K562 (cell line): Measurements from ENCODE around the gene TGM3. TPM values are rescaled to one million over a fixed set of nuclear protein-coding genes. Genes with fewer than 3 reads are reported as not detected.

Source experiments
- ATAC-seq: fragments of 200-7000 bp; cut with Tn5 transposase; 3 replicates; pipeline ENCODE4 v1.9.1; 2020; ENCODE audit warnings: moderate library complexity
- BruUV-seq: library from RNA; stranded (reverse); fragments of 400-500 nt; replicated peaks from 2 replicates; lab custom pipeline; 2021; lab: Mats Ljungman, UMichigan
- CTCF ChIA-PET: fragments of 300-600 bp; formaldehyde crosslinking; extraction: SDS; loops from one replicate; lab custom pipeline; 2021; ENCODE audit warnings: low intra/inter-chr PET ratio; lab: Yijun Ruan, JAX
- POLR2A ChIA-PET: fragments of 300-600, 350-650 bp; sonication (Branson Sonifier 250); formaldehyde crosslinking; extraction: SDS; loops from one replicate; lab custom pipeline; 2021; ENCODE audit warnings: antibody characterized with exemption, inconsistent platforms; lab: Yijun Ruan, JAX
- DNase-seq, 4 experiments: peaks; one replicate each; pipeline versions ENCODE4 v3.0.0 to v3.0.0-alpha.2; 2011 to 2018; ENCODE audit warnings: low spot score in 3 of 4, mixed read lengths in 3 of 4; ENCODE audit errors: extremely low read depth in 1 of 4
- FAIRE-seq: peaks from 2 replicates; lab custom pipeline; 2011; peaks lifted over from hg19 to GRCh38; lab: Jason Lieb, UNC
- H2AFZ ChIP-seq: 2 replicates; pipeline ENCODE4 v1.6.0; 2011; ENCODE audit warnings: low read depth, low read length, control low read depth, inconsistent platforms
- H3K27ac ChIP-seq: fragments of 200-600 bp; 3 replicates; pipeline ENCODE4 v1.8.0; 2011; ENCODE audit warnings: low read depth, mild to moderate bottlenecking, control low read depth, inconsistent platforms, low read length, moderate library complexity, mixed read lengths; ENCODE audit errors: extremely low read depth
- H3K27me3 ChIP-seq, 2 experiments: fragments of 300-600 bp in 1 of 2; 2 replicates in 1 of 2; 3 replicates in 1 of 2; pipeline versions ENCODE4 v1.6.0 to v1.8.0; 2011; ENCODE audit warnings: inconsistent platforms in 2 of 2, low read length in 2 of 2, mild to moderate bottlenecking in 1 of 2, mixed read lengths in 1 of 2, moderate library complexity in 1 of 2; ENCODE audit not compliant: control insufficient read depth in 2 of 2, insufficient read depth in 2 of 2
- H3K36me3 ChIP-seq: fragments of 300-600 bp; 3 replicates; pipeline ENCODE4 v1.8.0; 2011; ENCODE audit warnings: mild to moderate bottlenecking, low read length, inconsistent platforms; ENCODE audit not compliant: control insufficient read depth, insufficient read depth
- H3K4me1 ChIP-seq, 2 experiments: fragments of 200-600 bp in 1 of 2; replicated peaks in 1 of 2; 2 replicates in 1 of 2; 3 replicates in 1 of 2; pipeline versions ENCODE4 v1.5.1 to v1.8.0; 2011; ENCODE audit warnings: inconsistent platforms in 2 of 2, low read length in 2 of 2, mild to moderate bottlenecking in 1 of 2, mixed read lengths in 1 of 2, moderate library complexity in 1 of 2; ENCODE audit not compliant: control insufficient read depth in 2 of 2, insufficient read depth in 2 of 2
- H3K4me2 ChIP-seq: 2 replicates; pipeline ENCODE4 v1.6.1; 2011; ENCODE audit warnings: low read length, control low read depth, inconsistent platforms, mixed read lengths; ENCODE audit not compliant: insufficient read depth
- H3K4me3 ChIP-seq: fragments of 200-600 bp; sonication (generic), shearing (Covaris generic); 2 replicates; pipeline ENCODE4 v1.5.1; 2016; ENCODE audit warnings: control low read depth, inconsistent platforms
- H3K79me2 ChIP-seq: fragments of 200-600 bp; 3 replicates; pipeline ENCODE4 v1.8.0; 2011; ENCODE audit warnings: low read length, inconsistent platforms; ENCODE audit not compliant: control insufficient read depth, insufficient read depth
- H3K9ac ChIP-seq, 2 experiments: 2 replicates each; pipeline versions ENCODE4 v1.6.0 to v1.6.1; 2011; ENCODE audit warnings: low read depth in 2 of 2, low read length in 2 of 2, control low read depth in 1 of 2, inconsistent platforms in 1 of 2, mild to moderate bottlenecking in 1 of 2, mixed read lengths in 1 of 2; ENCODE audit not compliant: insufficient read depth in 1 of 2
- H3K9me1 ChIP-seq: one replicate; pipeline ENCODE4 v1.6.0; 2011; ENCODE audit warnings: inconsistent platforms, mild to moderate bottlenecking, low read length, moderate library complexity; ENCODE audit not compliant: control insufficient read depth, insufficient read depth
- H3K9me3 ChIP-seq: replicated peaks from 2 replicates; pipeline ENCODE4 v1.5.1; 2011; ENCODE audit warnings: low read depth, low read length, inconsistent platforms; ENCODE audit not compliant: control insufficient read depth, insufficient read depth
- H4K20me1 ChIP-seq: replicated peaks from 2 replicates; pipeline ENCODE4 v1.6.1; 2011; ENCODE audit warnings: low read length, inconsistent platforms, mixed read lengths; ENCODE audit not compliant: control insufficient read depth, insufficient read depth
- EZH2 ChIP-seq: IDR thresholded peaks from 2 replicates; pipeline ENCODE4 v1.6.1; 2012; ENCODE audit warnings: low read depth, mild to moderate bottlenecking, inconsistent platforms, low read length, borderline replicate concordance
- FOXJ2 ChIP-seq: fragments of 200-800 bp; sonication (Bioruptor generic); IDR thresholded peaks from 2 replicates; pipeline ENCODE4 v1.6.1; 2016; ENCODE audit warnings: missing genetic modification characterization, missing compliant biosample characterization
- HIVEP1 ChIP-seq: fragments of 250-450 bp; sonication (Bioruptor Pico); IDR thresholded peaks from 2 replicates; pipeline ENCODE4 v1.4.0; 2020; ENCODE audit warnings: mild to moderate bottlenecking
- L3MBTL2 ChIP-seq: fragments of 450-650 bp; IDR thresholded peaks from 2 replicates; pipeline ENCODE4 v1.6.1; 2016; ENCODE audit warnings: mild to moderate bottlenecking, moderate library complexity
- RAD21 ChIP-seq, 2 experiments: fragments of 250-450 bp in 1 of 2; fragments of 450-650 bp in 1 of 2; sonication (Bioruptor Pico) in 1 of 2; formaldehyde crosslinking in 1 of 2; IDR thresholded peaks in 1 of 2; conservative IDR thresholded peaks in 1 of 2; 2 replicates each; pipeline versions ENCODE4 v1.4.0 to v1.8.0; 2020 to 2022; ENCODE audit warnings: mild to moderate bottlenecking in 2 of 2, moderate library complexity in 1 of 2
- REST ChIP-seq, 2 experiments: fragments of 450-650 bp; formaldehyde crosslinking in 1 of 2; IDR thresholded peaks; 2 replicates each; pipeline versions ENCODE4 v1.4.0 to v1.6.1; 2014 to 2020; ENCODE audit warnings: mild to moderate bottlenecking in 2 of 2, borderline replicate concordance in 1 of 2, low read depth in 1 of 2
- SMC3 ChIP-seq: conservative IDR thresholded peaks from 2 replicates; pipeline ENCODE4 v1.6.1; 2011; ENCODE audit warnings: low read depth, low read length, improper control_type of control experiment; ENCODE audit not compliant: insufficient read depth
- ZNF324 ChIP-seq: fragments of 250-450 bp; sonication (Bioruptor Pico); IDR thresholded peaks from 2 replicates; pipeline ENCODE4 v1.4.0; 2020; ENCODE audit warnings: mild to moderate bottlenecking
- WGBS: fragments of 100-300 bp; shearing (Covaris generic); methylation state at CpG from one replicate; pipeline ENCODE4 v1.1.6; 2016; ENCODE audit warnings: low coverage, mixed read lengths; ENCODE audit not compliant: insufficient coverage; ENCODE audit errors: missing lambda C conversion rate; 5-methylcytosine and 5-hydroxymethylcytosine counted together
- in situ Hi-C: fragments of 300-500 bp; cut with MboI; formaldehyde crosslinking; loops from 4 replicates; pipeline ENCODE4 v1.15.0; 2018; ENCODE audit warnings: inconsistent platforms, mixed read lengths
- intact Hi-C: fragments of 100-400 bp; cut with micrococcal nuclease; formaldehyde crosslinking; loops from 2 replicates; pipeline ENCODE4 v1.14.2; 2022
- polyA plus RNA-seq, 8 experiments: library from polyadenylated mRNA; depleted of rRNA in 4 of 8; stranded (reverse) in 5 of 8; unstranded in 3 of 8; fragments of >200 nt; fragmentation: Nextera tagmentation in 2 of 8; fragmentation: Illumina TruSeq in 1 of 8; extraction: Ambion mirVana in 2 of 8; extraction: Trizol in 1 of 8; gene quantifications; 2 replicates each; pipeline versions ENCODE4 v1.2.1 to v1.2.3, GENCODE V29; 2011 to 2014; ENCODE audit warnings: inconsistent platforms in 1 of 8, missing spikeins in 1 of 8
- total RNA-seq, 7 experiments: library from RNA; depleted of rRNA in 6 of 7; stranded (reverse); fragments of >200 nt in 6 of 7; fragmentation: Illumina TruSeq in 2 of 7; extraction: Trizol in 2 of 7; gene quantifications; 2 replicates each; pipeline versions ENCODE4 v1.2.1 to v1.2.3, GENCODE V29; 2011 to 2021; ENCODE audit warnings: low replicate concordance in 1 of 7
- TF ChIP-seq, protein P1 (sequence below): fragments of 450-650 bp; formaldehyde crosslinking; IDR thresholded peaks from 2 replicates; pipeline ENCODE4 v1.4.0; 2022; ENCODE audit warnings: missing genetic modification characterization
- TF ChIP-seq, protein P2 (sequence below), 3 experiments: IDR thresholded peaks in 2 of 3; conservative IDR thresholded peaks in 1 of 3; 2 replicates each; pipeline ENCODE4 v1.5.1; 2011 to 2012; ENCODE audit warnings: low read length in 3 of 3, mild to moderate bottlenecking in 3 of 3, control low read depth in 2 of 3, improper control_type of control experiment in 1 of 3, inconsistent platforms in 1 of 3, low read depth in 1 of 3, mixed read lengths in 1 of 3, moderate library complexity in 1 of 3; ENCODE audit not compliant: insufficient read depth in 2 of 3

The TGM3 gene
- total and polyA plus RNA-seq, 9 of the 15 experiments (the other 6 are each of a cell fraction or from before 2014, with no cell fraction given) = not detected

DNA sequence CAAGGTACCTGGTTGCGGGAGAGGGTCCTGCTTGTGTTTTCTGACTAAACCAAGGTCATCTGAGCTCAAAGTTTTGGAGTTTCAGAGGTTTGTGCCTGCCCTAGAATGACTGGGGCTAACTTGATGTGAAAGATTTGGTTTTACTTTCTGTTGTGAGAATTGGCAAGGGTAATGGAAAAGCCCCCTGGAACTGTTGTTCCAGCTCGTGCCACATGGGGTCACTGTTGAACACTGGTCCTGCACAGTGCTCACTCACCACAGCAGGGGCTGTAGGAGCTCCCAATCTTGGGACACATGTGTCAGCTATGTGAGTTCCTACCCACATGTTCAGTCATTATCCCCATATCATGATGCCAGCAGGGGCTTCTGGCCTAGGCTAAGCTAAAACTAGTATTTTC lies 91.4 kb downstream of the TGM3 start:
- Histone ChIP-seq H3K9ac (no peak overlapping the region), H3K79me2 (no peaks in the 10 kb centered on the region), H3K4me2 (no peak overlapping the region), H3K27me3 (peaks cover 2 to 22% of the 10 kb centered on the region in 2 experiments; a peak in 3 of 5 replicates), H3K36me3 (no peaks in the 10 kb centered on the region), H2AFZ (no peak overlapping the region), H3K4me3 (no peak overlapping the region), H3K27ac (no peak overlapping the region), H3K9me1 (no peaks in the 10 kb centered on the region), H3K4me1 (no peaks in the 10 kb centered on the region), H3K9me3 (no peaks in the 10 kb centered on the region), H4K20me1 (no peaks in the 10 kb centered on the region)
- DNase-seq (peak; percentile 55 to 63 (median 57)), ATAC-seq (peak; percentile 88), FAIRE-seq (peak; percentile 92)
- no TSS peak for BruUV-seq
- in situ Hi-C loops = no loop called here
- intact Hi-C loops = loop anchor here (2.0 kb wide), 1 partner anchor 66 kb away; no protein-coding TSS in a partner anchor
- no CpG with 5 or more reads among the region's 2 CpGs for WGBS
- ChIA-PET CTCF (interaction anchor here (0.5 to 1.3 kb wide), 3 partner anchors 38 to 287 kb away, joined by 3 to 6 read pairs (median 6); no protein-coding TSS in a partner anchor), POLR2A (interaction anchor here (0.6 to 1.5 kb wide), 5 partner anchors 58 to 289 kb away, joined by 3 to 6 read pairs (median 3); partner anchors contain the start of genes NOP56 and SNRPB)
- no peak for TF ChIP-seq EZH2
- TF ChIP-seq, protein P1, sequence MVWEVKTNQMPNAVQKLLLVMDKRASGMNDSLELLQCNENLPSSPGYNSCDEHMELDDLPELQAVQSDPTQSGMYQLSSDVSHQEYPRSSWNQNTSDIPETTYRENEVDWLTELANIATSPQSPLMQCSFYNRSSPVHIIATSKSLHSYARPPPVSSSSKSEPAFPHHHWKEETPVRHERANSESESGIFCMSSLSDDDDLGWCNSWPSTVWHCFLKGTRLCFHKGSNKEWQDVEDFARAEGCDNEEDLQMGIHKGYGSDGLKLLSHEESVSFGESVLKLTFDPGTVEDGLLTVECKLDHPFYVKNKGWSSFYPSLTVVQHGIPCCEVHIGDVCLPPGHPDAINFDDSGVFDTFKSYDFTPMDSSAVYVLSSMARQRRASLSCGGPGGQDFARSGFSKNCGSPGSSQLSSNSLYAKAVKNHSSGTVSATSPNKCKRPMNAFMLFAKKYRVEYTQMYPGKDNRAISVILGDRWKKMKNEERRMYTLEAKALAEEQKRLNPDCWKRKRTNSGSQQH (CRISPR knock-in tag) = no peak
- TF ChIP-seq ZNF324 = no peak
- peak; percentile 45; the same call in 1 of the 2 replicates for TF ChIP-seq REST (IDR thresholded peaks at IDR 0.05; ENCODE audit: borderline replicate concordance)
- TF ChIP-seq REST (CRISPR knock-in tag; IDR thresholded peaks at IDR 0.05; ENCODE audit: low read depth) = no peak
- TF ChIP-seq, protein P2, sequence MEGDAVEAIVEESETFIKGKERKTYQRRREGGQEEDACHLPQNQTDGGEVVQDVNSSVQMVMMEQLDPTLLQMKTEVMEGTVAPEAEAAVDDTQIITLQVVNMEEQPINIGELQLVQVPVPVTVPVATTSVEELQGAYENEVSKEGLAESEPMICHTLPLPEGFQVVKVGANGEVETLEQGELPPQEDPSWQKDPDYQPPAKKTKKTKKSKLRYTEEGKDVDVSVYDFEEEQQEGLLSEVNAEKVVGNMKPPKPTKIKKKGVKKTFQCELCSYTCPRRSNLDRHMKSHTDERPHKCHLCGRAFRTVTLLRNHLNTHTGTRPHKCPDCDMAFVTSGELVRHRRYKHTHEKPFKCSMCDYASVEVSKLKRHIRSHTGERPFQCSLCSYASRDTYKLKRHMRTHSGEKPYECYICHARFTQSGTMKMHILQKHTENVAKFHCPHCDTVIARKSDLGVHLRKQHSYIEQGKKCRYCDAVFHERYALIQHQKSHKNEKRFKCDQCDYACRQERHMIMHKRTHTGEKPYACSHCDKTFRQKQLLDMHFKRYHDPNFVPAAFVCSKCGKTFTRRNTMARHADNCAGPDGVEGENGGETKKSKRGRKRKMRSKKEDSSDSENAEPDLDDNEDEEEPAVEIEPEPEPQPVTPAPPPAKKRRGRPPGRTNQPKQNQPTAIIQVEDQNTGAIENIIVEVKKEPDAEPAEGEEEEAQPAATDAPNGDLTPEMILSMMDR (IDR thresholded peaks at IDR 0.05 in 2 of 3, conservative IDR thresholded peaks at IDR 0.05 in 1 of 3; ENCODE audit: insufficient read depth in 2 of 3, low read depth in 1 of 3, low read length in 3 of 3) = peak; percentile 69 to 74 (median 72)
- no peak for TF ChIP-seq L3MBTL2
- peak; percentile 51 for TF ChIP-seq SMC3
- no peak for TF ChIP-seq HIVEP1 (CRISPR knock-in tag)
- TF ChIP-seq FOXJ2 (tag) = no peak
- TF ChIP-seq RAD21 (CRISPR knock-in tag; conservative IDR thresholded peaks at IDR 0.05 in 1 of 2, IDR thresholded peaks at IDR 0.05 in 1 of 2) = peak; percentile 27 to 60; a peak in 3 of 4 replicates
